NCI-H774 (cell line): Measurements from ENCODE around the gene TRIO.

Experiments
- DNase-seq: peaks from one replicate; lab custom pipeline; 2025; lab: John Stamatoyannopoulos, UW

Gene TRIO

DNA sequence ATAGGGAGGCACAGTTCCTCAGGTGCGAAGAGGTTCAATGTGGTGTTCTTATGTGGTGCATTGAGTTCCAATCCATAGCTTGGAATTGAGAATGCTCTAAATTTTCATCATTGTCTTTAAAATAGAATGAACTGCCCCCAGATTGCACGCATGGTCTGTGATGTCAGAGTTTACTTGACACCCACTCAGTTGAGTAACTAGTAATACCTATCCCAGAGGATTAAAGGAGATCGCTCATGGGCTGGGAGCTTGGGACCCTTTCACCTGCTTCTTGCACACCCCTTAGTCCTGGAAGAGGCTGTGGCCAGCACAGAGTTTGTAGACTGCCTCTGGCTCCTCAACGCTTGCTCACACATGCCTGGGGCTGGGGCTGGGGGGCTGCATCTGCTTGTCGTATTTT is 343.3 kb downstream of the TRIO start:
- no peak for DNase-seq

DNA sequence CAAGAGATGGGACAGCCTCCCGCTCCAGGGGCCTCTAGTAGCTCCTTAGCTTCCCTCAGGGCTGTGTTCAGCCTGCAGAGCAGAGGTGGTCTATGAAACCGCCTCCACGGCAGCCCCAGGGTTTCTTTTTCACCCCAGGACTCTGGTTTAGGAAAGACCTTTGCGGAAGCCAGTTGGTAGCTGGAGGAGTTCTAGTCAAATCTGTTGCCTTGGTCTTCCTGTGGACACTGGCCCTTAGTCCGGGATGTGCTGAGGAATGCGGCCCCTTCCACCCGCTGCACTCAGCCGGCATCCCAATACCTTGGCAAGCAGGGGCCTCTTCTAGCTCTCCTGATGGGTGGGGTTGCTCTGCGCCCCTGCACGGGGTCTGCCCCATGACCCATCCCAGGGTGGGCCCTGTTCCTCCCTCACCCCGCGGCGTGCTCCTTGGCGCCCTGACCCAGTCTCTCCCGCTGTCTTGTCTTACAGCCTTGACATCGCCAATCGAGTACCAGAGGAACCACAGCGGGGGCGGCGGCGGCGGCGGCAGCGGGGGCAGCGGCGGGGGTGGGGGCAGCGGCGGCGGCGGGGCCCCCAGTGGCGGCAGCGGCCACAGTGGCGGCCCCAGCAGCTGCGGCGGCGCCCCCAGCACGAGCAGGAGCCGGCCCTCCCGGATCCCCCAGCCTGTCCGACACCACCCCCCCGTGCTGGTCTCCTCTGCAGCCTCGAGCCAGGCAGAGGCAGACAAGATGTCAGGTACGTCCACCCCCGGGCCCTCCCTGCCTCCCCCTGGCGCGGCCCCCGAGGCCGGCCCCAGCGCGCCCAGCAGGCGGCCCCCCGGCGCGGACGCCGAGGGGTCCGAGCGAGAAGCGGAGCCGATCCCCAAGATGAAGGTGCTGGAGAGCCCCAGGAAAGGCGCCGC is 344.1 kb downstream of the TRIO start:
- no peak for DNase-seq

DNA sequence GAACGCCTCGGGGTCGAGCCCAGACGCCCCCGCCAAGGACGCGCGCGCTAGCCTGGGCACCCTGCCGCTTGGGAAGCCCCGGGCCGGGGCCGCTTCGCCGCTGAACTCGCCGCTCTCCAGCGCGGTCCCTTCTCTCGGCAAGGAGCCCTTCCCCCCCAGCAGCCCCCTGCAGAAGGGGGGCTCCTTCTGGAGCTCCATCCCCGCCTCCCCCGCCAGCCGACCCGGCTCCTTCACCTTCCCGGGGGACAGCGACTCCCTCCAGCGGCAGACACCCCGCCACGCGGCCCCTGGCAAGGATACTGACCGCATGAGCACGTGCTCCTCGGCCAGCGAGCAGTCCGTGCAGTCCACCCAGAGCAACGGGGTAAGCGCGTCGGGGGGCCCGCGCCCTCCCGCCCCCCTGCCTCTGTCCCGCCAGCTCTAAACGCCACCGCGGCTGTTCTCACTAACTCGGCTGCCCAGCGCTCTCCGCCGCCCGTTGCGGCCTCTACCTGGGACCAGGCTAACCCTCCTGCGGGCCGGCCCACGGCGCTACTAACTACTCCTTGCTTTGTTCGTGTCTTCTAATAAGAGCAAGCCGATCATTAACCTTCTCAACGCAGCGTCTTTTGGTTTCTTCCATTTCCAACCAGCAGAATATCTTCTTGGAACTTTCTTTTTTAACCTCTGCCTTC is 344.9 kb downstream of the TRIO start:
- no peak for DNase-seq

GRCh38 chr5:14488709-14489108 is 345.6 kb downstream of the TRIO start:
- DNase-seq = no peak

- DNase-seq = no peak
Measured at GRCh38 chr5:14489643-14490042, 346.5 kb downstream of the TRIO start.

- DNase-seq = no peak
Measured at GRCh38 chr5:14490309-14490711, 347.2 kb downstream of the TRIO start.

- no peak for DNase-seq
Measured at GRCh38 chr5:14491015-14491915, 348.1 kb downstream of the TRIO start.

- no peak for DNase-seq
Measured at GRCh38 chr5:14492331-14492964, 349.3 kb downstream of the TRIO start.

GRCh38 chr5:14495301-14495700 is 352.2 kb downstream of the TRIO start:
- DNase-seq = no peak

DNA sequence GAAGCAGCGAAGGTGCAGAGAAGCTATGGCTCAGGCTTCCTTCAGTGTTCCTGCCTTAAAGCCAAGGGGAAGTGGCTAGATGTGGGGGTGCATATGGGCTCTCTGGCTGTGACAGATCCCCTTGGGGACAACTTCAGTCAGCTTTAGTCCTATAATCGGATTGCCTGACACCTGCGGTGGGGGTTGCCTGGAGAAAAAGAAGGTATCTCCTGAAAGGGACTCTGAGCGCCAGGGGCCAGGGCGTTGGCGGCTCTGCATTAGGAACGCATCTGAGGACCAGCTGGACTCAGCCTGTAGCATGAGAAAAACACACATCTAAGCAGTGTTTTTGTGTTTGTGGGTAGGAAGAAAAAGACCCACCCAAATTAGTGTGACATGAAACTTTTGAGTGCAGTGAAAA is 354.2 kb downstream of the TRIO start:
- no peak for DNase-seq

GRCh38 chr5:14501353-14502293 is 358.5 kb downstream of the TRIO start:
- DNase-seq = peak; percentile 43

- DNase-seq = no peak
Measured at GRCh38 chr5:14502294-14502690, 359.1 kb downstream of the TRIO start.

DNA sequence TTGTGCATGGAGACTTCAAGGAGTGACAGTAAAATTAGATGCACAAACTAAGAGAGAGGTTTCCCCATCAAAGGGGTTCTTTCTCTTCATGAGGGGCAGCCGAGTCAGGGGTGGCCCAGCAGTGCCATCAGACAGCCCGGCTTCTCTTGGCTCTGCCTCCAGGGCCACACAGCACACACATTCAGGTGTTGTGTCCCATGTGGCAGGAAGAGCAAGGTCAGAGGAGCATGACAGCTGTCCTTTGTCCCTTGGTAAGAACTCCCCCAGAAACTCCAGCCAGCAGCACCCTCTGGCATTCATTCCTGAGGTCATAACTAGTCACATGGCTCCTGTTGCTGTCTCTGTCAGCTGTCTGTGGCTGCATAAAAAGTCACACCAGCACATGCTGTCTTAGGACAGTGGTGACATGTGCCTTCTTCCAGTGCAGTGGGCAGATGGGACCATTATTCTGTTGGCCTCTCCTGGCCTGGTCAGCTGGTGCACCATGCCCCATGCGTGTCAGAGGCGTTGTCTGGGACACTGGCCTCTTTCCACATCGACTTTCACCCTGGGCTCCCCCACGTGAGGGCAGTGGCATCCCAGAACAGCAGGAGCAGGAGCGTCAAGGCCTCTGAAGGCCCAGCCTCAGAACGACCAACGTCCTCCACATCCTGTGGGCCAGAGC is 360.0 kb downstream of the TRIO start:
- DNase-seq = no peak

- DNase-seq = no peak
Measured at GRCh38 chr5:14503681-14504331, 360.7 kb downstream of the TRIO start.

GRCh38 chr5:14504332-14504727 is 361.2 kb downstream of the TRIO start:
- DNase-seq = no peak

DNA sequence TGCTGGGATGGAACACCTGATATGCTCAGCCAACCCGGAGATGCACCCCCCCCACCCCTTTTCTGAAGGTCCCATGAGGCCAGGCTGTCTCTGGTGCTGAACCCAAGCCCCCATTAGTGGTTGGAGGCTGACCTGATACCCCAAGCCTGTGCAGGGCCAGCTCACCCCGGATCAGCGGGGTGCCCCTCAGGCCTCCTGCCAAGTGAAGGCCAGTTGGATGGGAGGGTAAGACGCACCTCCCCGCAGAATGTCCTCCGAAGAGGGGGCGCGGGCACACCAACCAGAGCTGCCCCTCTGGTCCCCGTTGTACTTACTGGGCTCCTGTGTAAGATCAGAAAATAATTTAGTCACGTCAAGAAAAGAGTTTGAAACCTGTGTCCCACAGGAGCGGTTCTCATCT is 361.7 kb downstream of the TRIO start:
- no peak for DNase-seq

- no peak for DNase-seq
Measured at GRCh38 chr5:14505310-14506139, 362.4 kb downstream of the TRIO start.

DNA sequence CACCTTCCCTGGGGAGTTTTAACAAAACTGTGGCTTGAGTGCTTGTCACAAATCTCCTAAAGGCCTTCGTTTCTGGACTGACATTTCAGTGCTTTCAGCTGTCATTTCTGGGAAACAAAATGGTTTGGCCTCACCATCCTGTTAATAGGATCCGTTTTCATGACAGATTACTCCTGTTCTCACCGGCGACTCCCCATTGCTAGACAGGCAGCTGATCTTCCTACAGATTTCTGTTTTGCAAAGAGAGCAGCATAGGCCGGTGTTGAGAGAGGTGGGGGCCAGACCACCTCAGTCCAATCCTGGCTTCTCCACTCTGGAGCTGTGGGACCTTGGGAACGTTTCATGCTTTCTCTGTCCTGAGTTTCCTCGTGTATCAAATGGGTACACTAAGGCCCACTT is 363.0 kb downstream of the TRIO start:
- no peak for DNase-seq

DNA sequence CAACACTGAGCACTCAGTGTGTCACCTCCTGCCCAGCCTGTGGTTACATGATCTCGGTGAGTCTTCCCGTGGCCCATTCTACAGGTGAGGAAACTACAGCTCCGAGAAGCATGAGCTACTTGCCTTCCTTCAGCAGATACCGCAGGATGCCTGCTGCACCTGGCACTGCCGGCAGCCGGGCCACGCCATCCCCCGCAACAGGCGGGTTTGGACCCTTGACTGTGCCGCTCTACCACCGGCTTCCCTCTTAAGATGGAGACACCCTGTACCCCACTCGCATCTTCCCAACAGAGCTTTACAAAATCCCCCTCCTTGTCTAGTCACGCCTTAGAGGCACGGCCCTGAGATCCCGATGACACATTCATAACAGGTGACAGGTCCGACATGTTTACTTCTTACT is 363.5 kb downstream of the TRIO start:
- no peak for DNase-seq
